ENCODE data around the gene SACS. TPM values are rescaled to one million over a fixed set of nuclear protein-coding genes. Genes with fewer than 3 reads are reported as not detected.

SACS gene
- total and polyA plus RNA-seq, 12 donors = 4.7 to 44.5 (median 20.0) TPM

DNA sequence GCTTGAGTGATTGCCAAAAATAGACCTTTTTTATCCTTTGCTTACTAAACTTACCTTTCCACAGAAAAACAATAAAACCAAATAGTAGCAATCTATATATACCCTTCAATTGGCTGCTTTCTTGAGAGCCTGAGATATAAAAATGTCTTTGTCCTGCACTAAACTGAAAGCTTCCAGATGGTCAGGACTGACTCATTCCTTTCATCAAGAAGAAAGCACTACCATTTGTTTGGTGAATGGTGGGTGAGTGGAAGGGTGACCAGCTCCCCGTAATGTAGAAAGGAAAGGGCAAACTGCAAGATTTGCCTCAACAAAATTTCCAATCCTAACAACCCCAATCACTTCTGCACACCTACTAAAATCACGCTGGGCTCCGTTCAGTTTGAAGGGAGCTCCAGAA is 67.8 kb downstream of the SACS start:
- 90 to 95% methylated on average over 3 of the region's 3 CpGs for WGBS, 2 donors
- intact Hi-C loops (cut with DNase I) = no loop called here
- H3K27ac ChIP-seq = peak overlapping the region in 1 of 10 donors; percentile 0
- no peaks in the 10 kb centered on the region for H3K9me3 ChIP-seq
- TF ChIP-seq, protein P1, sequence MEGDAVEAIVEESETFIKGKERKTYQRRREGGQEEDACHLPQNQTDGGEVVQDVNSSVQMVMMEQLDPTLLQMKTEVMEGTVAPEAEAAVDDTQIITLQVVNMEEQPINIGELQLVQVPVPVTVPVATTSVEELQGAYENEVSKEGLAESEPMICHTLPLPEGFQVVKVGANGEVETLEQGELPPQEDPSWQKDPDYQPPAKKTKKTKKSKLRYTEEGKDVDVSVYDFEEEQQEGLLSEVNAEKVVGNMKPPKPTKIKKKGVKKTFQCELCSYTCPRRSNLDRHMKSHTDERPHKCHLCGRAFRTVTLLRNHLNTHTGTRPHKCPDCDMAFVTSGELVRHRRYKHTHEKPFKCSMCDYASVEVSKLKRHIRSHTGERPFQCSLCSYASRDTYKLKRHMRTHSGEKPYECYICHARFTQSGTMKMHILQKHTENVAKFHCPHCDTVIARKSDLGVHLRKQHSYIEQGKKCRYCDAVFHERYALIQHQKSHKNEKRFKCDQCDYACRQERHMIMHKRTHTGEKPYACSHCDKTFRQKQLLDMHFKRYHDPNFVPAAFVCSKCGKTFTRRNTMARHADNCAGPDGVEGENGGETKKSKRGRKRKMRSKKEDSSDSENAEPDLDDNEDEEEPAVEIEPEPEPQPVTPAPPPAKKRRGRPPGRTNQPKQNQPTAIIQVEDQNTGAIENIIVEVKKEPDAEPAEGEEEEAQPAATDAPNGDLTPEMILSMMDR (IDR thresholded peaks at IDR 0.05) = no peak
- peaks cover 0 to 15% (median 9%) of the 10 kb centered on the region in 9 donors for H3K4me1 ChIP-seq
- H3K27me3 ChIP-seq = no peaks in the 10 kb centered on the region
- no peak overlapping the region for H3K4me3 ChIP-seq
- peaks cover 0 to 100% (median 44%) of the 10 kb centered on the region in 9 donors for H3K36me3 ChIP-seq
- DNase-seq (no peak), ATAC-seq (no peak)

DNA sequence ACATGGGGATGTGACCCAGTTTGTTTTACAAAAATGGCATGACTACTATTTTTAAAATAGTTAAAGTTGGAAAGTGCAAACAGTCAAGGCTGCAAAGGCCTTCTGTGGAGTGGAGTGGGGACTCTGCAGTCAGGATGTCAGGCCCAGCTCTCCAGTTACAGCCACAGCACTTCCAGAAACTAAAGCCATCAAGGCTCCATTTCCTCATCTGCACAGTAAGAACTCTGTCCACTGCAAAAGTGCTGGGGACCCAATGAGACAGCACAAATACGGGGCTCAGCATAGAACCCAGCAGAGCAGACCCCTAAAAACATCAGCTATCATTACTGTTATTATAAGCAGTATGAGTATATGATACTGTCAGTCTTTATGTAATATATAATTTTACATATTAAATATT is 73.6 kb downstream of the SACS start:
- Histone ChIP-seq H3K4me3 (no peak overlapping the region), H3K9me3 (no peaks in the 10 kb centered on the region), H3K4me1 (peaks cover 0 to 19% (median 12%) of the 10 kb centered on the region in 9 donors), H3K36me3 (peaks cover 0 to 100% (median 32%) of the 10 kb centered on the region in 9 donors), H3K27ac (no peak overlapping the region), H3K27me3 (no peaks in the 10 kb centered on the region)
- intact Hi-C loops (cut with DNase I) = no loop called here
- DNase-seq = no peak
- WGBS, 2 donors = 92 to 100% methylated on average over 1 of the region's 1 CpG
- TF ChIP-seq, protein P1 (IDR thresholded peaks at IDR 0.05) = no peak
- peak in 1 of 8 donors; percentile 32 for ATAC-seq

DNA sequence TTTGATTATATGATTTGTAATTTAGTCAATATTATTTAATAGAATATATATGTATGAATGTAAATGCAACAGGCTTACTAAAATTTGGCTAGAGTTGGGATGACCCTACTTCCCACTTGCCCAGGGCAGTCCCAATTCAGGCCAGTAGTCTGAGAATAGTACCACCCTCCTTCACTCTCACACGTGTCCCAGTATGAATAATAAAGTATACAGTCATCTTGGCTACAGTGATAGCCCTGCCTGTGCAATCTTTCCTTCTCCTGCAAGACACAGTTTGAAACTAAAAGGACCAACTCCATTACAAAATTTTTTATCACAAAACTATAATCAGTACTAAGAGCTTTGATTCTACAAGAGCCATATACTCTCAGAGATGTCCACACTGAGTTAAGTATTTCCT is 76.2 kb downstream of the SACS start:
- ATAC-seq (no peak), DNase-seq (no peak)
- Histone ChIP-seq H3K27me3 (no peaks in the 10 kb centered on the region), H3K9me3 (no peaks in the 10 kb centered on the region), H3K4me3 (no peak overlapping the region), H3K27ac (no peak overlapping the region), H3K36me3 (peaks cover 0 to 100% (median 26%) of the 10 kb centered on the region in 9 donors), H3K4me1 (peaks cover 0 to 15% (median 9%) of the 10 kb centered on the region in 9 donors)
- intact Hi-C loops (cut with DNase I) = no loop called here
- 65 to 68% methylated on average over 1 of the region's 1 CpG for WGBS, 2 donors
- TF ChIP-seq, protein P1 (IDR thresholded peaks at IDR 0.05) = no peak

DNA sequence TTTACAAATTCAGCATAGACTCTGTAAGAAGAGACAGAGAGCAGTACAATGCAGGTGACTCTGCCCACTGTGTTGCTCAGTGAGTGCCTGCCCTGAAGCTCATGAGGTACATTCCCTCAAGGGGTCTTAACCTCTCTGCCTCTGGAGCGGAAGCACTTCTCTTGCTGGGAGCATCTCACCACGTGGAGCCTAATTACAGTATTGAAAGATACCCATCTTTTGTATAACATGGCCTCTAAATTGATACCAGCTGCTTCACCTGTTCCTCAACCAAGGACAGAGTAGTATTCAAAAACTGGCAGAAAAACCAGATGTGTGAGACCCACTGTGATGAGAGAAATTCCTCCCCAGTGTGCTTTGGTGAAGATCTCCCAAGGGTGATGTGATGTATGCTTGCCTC is 77.1 kb downstream of the SACS start:
- H3K9me3 ChIP-seq = no peaks in the 10 kb centered on the region
- no peak overlapping the region for H3K4me3 ChIP-seq
- ATAC-seq (no peak), DNase-seq (no peak)
- 86 to 92% methylated on average over 2 of the region's 2 CpGs for WGBS, 2 donors
- H3K36me3 ChIP-seq = peaks cover 0 to 100% (median 26%) of the 10 kb centered on the region in 9 donors
- TF ChIP-seq, protein P1 (IDR thresholded peaks at IDR 0.05) = no peak
- no peaks in the 10 kb centered on the region for H3K27me3 ChIP-seq
- H3K27ac ChIP-seq = no peak overlapping the region
- peaks cover 0 to 6% (median 0%) of the 10 kb centered on the region in 9 donors for H3K4me1 ChIP-seq
- intact Hi-C loops (cut with DNase I) = no loop called here
